ENCODE measurements around the gene MVK. TPM values are rescaled to one million over a fixed set of nuclear protein-coding genes. Genes with fewer than 3 reads are reported as not detected.

MVK gene
- total RNA-seq, 2 donors from 2014 or later = 11.5 to 16.0 TPM

DNA sequence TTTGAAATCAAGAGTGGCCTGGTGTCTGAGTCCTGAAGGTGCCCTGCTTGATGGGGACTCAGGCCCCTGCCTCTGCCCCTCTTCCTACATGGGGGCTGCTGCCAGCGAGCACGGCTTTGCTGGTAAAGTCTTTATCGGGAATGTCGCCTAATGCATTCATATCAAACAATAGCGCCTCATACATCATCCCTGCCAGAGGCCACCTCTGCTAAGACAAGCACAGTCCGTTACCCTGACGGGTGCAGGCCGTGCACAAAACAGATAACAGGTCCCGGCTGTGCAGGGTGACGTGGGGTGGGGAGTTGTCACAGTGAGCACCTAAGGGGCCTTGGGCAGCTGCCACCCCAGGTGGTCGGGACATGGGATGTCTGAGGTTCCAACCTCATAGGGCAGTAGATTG, 71.6 kb downstream of the MVK start:
- no peaks in the 10 kb centered on the region for H3K4me1 Mint-ChIP-seq (ENCODE audit: low read depth)
- H3K27me3 Mint-ChIP-seq (ENCODE audit: low read depth) = peaks cover 39% of the 10 kb centered on the region
- DNase-seq = no peak
- no peaks in the 10 kb centered on the region for H3K9me3 Mint-ChIP-seq
- no peaks in the 10 kb centered on the region for H3K36me3 Mint-ChIP-seq (ENCODE audit: insufficient read depth in 2 of 2)
- H3K4me3 Mint-ChIP-seq = no peak overlapping the region
- H3K27ac Mint-ChIP-seq = no peak overlapping the region
- ATAC-seq (replicated peaks in 1 of 2) = no peak

DNA sequence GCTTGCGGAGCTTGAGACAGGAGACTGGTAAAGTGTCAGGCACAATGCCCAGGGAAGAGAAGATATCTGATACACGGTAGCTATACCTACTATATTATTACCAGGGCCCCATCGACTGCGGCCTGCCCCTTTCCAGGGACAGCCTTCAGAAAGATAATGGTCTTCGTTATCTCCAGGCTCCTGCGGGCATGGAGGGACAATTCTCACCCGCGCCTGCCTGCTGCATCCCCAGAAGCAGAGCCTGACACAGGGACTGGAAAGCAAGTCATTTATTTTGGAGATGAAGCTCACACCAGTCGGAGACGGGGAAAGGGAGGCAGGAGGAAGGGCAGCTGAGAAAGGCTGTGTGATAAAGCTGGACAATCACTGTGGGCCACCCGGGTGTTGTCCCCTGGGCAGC, 72.1 kb downstream of the MVK start:
- ATAC-seq (replicated peaks in 1 of 2) (no peak), DNase-seq (no peak)
- Mint-ChIP-seq H3K4me3 (no peak overlapping the region), H3K9me3 (no peaks in the 10 kb centered on the region), H3K27ac (no peak overlapping the region), H3K4me1 (ENCODE audit: low read depth) (no peaks in the 10 kb centered on the region), H3K36me3 (ENCODE audit: insufficient read depth in 2 of 2) (no peaks in the 10 kb centered on the region), H3K27me3 (ENCODE audit: low read depth) (peaks cover 39% of the 10 kb centered on the region)

Other genes with a start within 250 kb of the MVK start
- not detected for gene MYO1H, start 225.9 kb upstream of the MVK start, total RNA-seq
- 10 to 100 TPM; 38.5 to 47.8 TPM for gene KCTD10, start 96.5 kb upstream of the MVK start, total RNA-seq
- gene UBE3B, start 96.2 kb upstream of the MVK start, total RNA-seq = 10 to 100 TPM; 37.4 to 37.6 TPM
- gene MMAB, start 290 bp upstream of the MVK start, total RNA-seq = 10 to 100 TPM; 13.9 to 25.5 TPM
- gene FAM222A, start 140.0 kb downstream of the MVK start, total RNA-seq = under 1 TPM; 0.53 to 0.55 TPM